Body of pancreas (tissue), 4 donors: ENCODE data around the gene TXNDC16.

Experiments
- CTCF ChIP-seq, 7 experiments: fragments of 450-650 bp in 4 of 7; fragments of 200-600 bp in 3 of 7; sonication (generic) in 3 of 7; IDR thresholded peaks; one replicate each; pipeline ENCODE4 v1.5.1; 2016 to 2019; ENCODE audit warnings: antibody characterized with exemption in 7 of 7
- POLR2A ChIP-seq, 3 donors: fragments of 450-650 bp; IDR thresholded peaks; one replicate each; pipeline ENCODE4 v1.6.1; 2016; ENCODE audit warnings: antibody characterized with exemption in 3 of 3, mild to moderate bottlenecking in 2 of 3

GRCh38 chr14:52522033-52522432 is 30.3 kb downstream of the TXNDC16 start:
- TF ChIP-seq CTCF (IDR thresholded peaks at IDR 0.05): no peak
- TF ChIP-seq POLR2A (IDR thresholded peaks at IDR 0.05): no peak
